Measurements from ENCODE around the gene FYTTD1. TPM values are rescaled to one million over a fixed set of nuclear protein-coding genes. Genes with fewer than 3 reads are reported as not detected.
A peak's percentile ranks its signal among the peaks of the same experiment; 100 is the strongest.

FYTTD1 gene
- total RNA-seq, 4 donors from 2014 or later = 57.7 to 111 (median 85.6) TPM

DNA sequence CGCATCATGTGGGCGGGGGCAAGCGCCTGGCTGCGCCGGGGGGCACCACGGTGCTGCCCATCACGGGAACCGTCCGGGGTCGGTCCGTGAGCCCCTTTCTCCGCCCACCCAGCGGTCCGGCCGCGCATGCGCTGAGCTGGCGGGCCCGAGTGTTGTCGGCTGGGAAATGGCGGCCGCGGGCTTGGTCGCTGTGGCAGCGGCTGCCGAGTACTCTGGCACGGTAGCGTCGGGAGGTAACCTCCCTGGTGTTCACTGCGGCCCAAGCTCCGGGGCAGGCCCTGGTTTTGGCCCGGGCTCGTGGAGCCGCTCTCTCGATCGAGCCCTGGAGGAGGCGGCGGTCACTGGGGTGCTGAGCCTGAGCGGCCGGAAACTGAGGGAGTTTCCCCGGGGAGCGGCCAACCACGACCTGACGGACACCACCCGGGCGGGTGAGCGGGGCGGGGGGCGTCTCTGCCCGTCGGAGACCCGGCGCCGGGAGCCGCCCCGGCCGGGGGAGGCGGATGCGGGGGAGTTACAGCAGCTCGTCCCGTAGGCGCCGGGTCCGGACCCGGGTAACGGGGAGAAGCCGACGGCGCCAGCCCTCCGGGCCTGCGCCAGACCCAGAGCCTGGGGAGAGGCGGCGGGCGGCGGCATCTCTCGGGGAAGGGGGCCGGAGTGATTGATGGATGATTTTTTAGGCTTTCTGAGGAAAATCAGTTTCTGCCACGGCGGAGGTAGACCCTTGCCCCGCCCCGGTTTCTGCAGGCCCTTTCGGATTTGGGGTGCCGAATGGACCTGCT lies 41.6 kb downstream of the FYTTD1 start, which contains the start of gene LRCH3:
Gene LRCH3 (plus strand): TSS at position 142 of the 779 bp plus-strand sequence. CDS start 25 bp downstream, at position 167.
- WGBS = under 1% methylated on average over 32 of the region's 83 CpGs
- intact Hi-C loops (cut with DNase I) = loop anchor here (5.0 kb wide), 1 partner anchor 39 kb away; no protein-coding TSS in a partner anchor

DNA sequence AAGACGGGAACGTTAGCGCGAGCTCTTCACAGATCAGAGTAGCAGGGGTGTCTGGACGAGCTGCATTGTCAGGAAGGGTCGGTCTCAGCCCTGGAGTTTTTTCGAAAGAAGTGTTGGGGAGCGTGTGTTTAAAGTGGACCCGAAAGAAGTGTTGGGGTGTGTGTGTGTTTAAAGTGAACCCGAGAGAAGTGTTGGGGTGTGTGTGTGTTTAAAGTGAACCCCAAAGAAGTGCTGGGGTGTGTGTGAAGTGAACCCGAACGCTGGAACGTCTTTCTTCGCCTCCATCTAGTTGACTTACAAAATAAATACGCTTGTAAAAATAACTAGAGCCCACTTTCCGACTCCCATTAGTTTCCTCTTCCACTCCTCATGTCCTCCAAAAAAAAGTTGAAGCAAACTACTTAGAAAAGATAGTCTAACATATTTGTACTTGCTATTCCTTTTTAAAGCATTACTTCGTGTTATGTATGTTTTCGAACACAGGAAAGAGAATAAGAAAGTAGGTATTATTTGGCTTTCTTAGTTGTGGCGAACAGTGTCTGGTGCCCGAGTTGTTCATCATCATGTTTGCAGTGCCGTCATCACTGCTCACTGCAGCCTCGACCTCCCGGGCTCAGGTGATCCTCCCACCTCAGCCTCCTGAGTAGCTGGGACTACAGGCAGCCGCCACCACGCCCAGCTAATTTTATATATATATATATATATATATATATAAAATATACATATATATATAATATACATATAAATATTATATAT lies 42.4 kb downstream of the FYTTD1 start:
- WGBS = 15% methylated on average over 25 of the region's 25 CpGs
- DNase-seq (ENCODE audit: extremely low spot score) = no peak
- TF ChIP-seq, protein P1, sequence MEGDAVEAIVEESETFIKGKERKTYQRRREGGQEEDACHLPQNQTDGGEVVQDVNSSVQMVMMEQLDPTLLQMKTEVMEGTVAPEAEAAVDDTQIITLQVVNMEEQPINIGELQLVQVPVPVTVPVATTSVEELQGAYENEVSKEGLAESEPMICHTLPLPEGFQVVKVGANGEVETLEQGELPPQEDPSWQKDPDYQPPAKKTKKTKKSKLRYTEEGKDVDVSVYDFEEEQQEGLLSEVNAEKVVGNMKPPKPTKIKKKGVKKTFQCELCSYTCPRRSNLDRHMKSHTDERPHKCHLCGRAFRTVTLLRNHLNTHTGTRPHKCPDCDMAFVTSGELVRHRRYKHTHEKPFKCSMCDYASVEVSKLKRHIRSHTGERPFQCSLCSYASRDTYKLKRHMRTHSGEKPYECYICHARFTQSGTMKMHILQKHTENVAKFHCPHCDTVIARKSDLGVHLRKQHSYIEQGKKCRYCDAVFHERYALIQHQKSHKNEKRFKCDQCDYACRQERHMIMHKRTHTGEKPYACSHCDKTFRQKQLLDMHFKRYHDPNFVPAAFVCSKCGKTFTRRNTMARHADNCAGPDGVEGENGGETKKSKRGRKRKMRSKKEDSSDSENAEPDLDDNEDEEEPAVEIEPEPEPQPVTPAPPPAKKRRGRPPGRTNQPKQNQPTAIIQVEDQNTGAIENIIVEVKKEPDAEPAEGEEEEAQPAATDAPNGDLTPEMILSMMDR (IDR thresholded peaks at IDR 0.05) = no peak
- TF ChIP-seq POLR2A (IDR thresholded peaks at IDR 0.05; ENCODE audit: low read depth) = no peak
- no peak for TF ChIP-seq EP300 (IDR thresholded peaks at IDR 0.05)
- TF ChIP-seq POLR2AphosphoS5 (IDR thresholded peaks at IDR 0.05) = no peak
- Histone ChIP-seq H3K36me3 (peaks cover 0 to 8% (median 3%) of the 10 kb centered on the region in 4 donors), H3K4me1 (peaks cover 28 to 49% (median 44%) of the 10 kb centered on the region in 4 donors), H3K27me3 (no peaks in the 10 kb centered on the region), H3K4me3 (peak overlapping the region; percentile 80 to 96 (median 88)), H3K9me3 (no peaks in the 10 kb centered on the region), H3K27ac (replicated peaks in 1 of 4) (peak overlapping the region; percentile 93 to 98 (median 96))
- intact Hi-C loops (cut with DNase I) = loop anchor here (5.0 kb wide), 1 partner anchor 40 kb away; no protein-coding TSS in a partner anchor

More for the DNA sequence above, 41.6 kb downstream of the FYTTD1 start, which contains the start of gene LRCH3:
- TF ChIP-seq POLR2AphosphoS5 (IDR thresholded peaks at IDR 0.05) (peak; percentile 87 to 88), POLR2A (IDR thresholded peaks at IDR 0.05; ENCODE audit: low read depth) (peak; percentile 23), EP300 (IDR thresholded peaks at IDR 0.05) (no peak)
- TF ChIP-seq, protein P1 (IDR thresholded peaks at IDR 0.05) = peak in 1 of 3 experiments; percentile 5
- H3K4me3 ChIP-seq = peak within 1 kb of the TSS; percentile 80 to 96 (median 88)
- H3K27me3 ChIP-seq = no peaks in the 10 kb centered on the region
- DNase-seq (ENCODE audit: extremely low spot score) = peak; percentile 93
- H3K4me1 ChIP-seq = peaks cover 28 to 46% (median 42%) of the 10 kb centered on the region in 4 donors
- H3K36me3 ChIP-seq = peaks cover 0 to 11% (median 4%) of the 10 kb centered on the region in 4 donors
- peak within 1 kb of the TSS; percentile 93 to 98 (median 96) for H3K27ac ChIP-seq (replicated peaks in 1 of 4)
- no peaks in the 10 kb centered on the region for H3K9me3 ChIP-seq

DNA sequence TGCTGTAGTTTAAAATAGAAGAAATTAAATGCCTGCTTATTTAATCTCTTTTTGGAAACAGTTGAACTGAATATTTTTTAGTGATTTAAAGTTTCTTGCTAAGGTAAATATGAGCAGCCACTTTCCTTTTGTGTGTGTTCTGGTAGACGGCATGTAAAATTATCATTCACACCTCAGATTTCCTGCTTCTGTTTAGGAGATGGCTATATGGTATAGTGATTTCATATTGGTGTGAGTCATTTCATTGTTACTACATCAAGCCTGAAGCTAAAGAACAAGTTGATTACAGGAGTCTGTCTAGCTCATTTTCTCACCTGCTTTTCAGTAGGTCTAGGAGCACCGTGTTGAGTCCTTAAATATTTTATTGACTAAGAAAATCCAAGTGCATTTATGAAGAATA lies 43.6 kb downstream of the FYTTD1 start:
- H3K27me3 ChIP-seq = no peaks in the 10 kb centered on the region
- TF ChIP-seq POLR2A (IDR thresholded peaks at IDR 0.05; ENCODE audit: low read depth) (no peak), POLR2AphosphoS5 (IDR thresholded peaks at IDR 0.05) (no peak)
- TF ChIP-seq, protein P1 (IDR thresholded peaks at IDR 0.05) = no peak
- H3K4me1 ChIP-seq = peaks cover 28 to 58% (median 50%) of the 10 kb centered on the region in 4 donors
- peak overlapping the region in 2 of 4 donors; percentile 27 to 42 for H3K27ac ChIP-seq (replicated peaks in 1 of 4)
- H3K4me3 ChIP-seq = peak overlapping the region in 2 of 4 donors; percentile 80 to 90
- no peak for DNase-seq (ENCODE audit: extremely low spot score)
- intact Hi-C loops (cut with DNase I) = loop anchor here (5.0 kb wide), 1 partner anchor 41 kb away; no protein-coding TSS in a partner anchor
- WGBS = 27% methylated on average over 2 of the region's 2 CpGs
- no peaks in the 10 kb centered on the region for H3K9me3 ChIP-seq
- H3K36me3 ChIP-seq = peaks cover 0 to 1% (median 0%) of the 10 kb centered on the region in 4 donors

DNA sequence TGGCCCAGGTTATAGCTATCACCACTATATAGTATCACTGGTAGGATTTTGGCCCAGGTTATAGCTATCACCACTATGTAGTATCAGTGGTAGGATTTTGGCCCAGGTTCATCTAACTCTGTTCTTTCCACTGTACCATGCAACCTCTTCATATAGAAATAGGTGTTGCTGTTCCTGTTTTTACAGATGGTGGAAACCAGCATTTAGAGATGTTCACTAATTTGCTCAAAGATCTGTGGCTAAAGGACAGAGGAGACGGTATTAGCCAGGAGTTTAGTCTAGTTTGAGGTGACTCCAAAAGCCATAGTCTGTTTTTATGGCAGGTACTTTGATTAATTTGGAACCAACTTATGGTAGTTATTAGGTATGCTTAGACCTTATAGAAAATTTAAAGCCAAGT lies 44.4 kb downstream of the FYTTD1 start:
- Histone ChIP-seq H3K4me1 (peaks cover 34 to 67% (median 59%) of the 10 kb centered on the region in 4 donors), H3K27ac (replicated peaks in 1 of 4) (peak overlapping the region in 2 of 4 donors; percentile 23 to 42), H3K27me3 (no peaks in the 10 kb centered on the region), H3K9me3 (no peaks in the 10 kb centered on the region), H3K36me3 (no peaks in the 10 kb centered on the region), H3K4me3 (no peak overlapping the region)
- intact Hi-C loops (cut with DNase I) = loop anchor here (5.0 kb wide), 1 partner anchor 42 kb away; no protein-coding TSS in a partner anchor
- TF ChIP-seq POLR2A (IDR thresholded peaks at IDR 0.05; ENCODE audit: low read depth) (no peak), POLR2AphosphoS5 (IDR thresholded peaks at IDR 0.05) (no peak), EP300 (IDR thresholded peaks at IDR 0.05) (no peak)
- TF ChIP-seq, protein P1 (IDR thresholded peaks at IDR 0.05) = no peak
- 75% methylated on average over 1 of the region's 1 CpG for WGBS
- no peak for DNase-seq (ENCODE audit: extremely low spot score)
